SJSA1 (cell line): ENCODE data around the gene GLB1L3. TPM values are rescaled to one million over a fixed set of nuclear protein-coding genes. Genes with fewer than 3 reads are reported as not detected.
"Not testable (repeated sequence)": the region's sequence is repeated elsewhere in the genome, so short reads cannot be mapped to it uniquely, and the experiment has no call there.

Experiments used
- DNase-seq, 2 experiments: peaks; one replicate each; pipeline ENCODE4 v3.0.0-alpha.2; 2015 to 2020; ENCODE audit warnings: low spot score in 2 of 2, low read depth in 1 of 2
- H3K27ac ChIP-seq: fragments of 250-450 bp; sonication (Bioruptor Pico); 2 replicates; pipeline ENCODE4 v1.5.1; 2020; ENCODE audit warnings: mild to moderate bottlenecking, moderate library complexity
- H3K27me3 ChIP-seq: fragments of 250-450 bp; sonication (Bioruptor Pico); replicated peaks from 2 replicates; pipeline ENCODE4 v1.5.1; 2020; ENCODE audit warnings: mild to moderate bottlenecking, moderate library complexity
- H3K36me3 ChIP-seq: fragments of 250-450 bp; sonication (Bioruptor Pico); 2 replicates; pipeline ENCODE4 v1.5.1; 2020; ENCODE audit warnings: mild to moderate bottlenecking
- H3K4me1 ChIP-seq: fragments of 250-450 bp; sonication (Bioruptor Pico); replicated peaks from 2 replicates; pipeline ENCODE4 v1.6.1; 2021; ENCODE audit warnings: mild to moderate bottlenecking
- H3K4me3 ChIP-seq: fragments of 250-450 bp; sonication (Bioruptor Pico); 2 replicates; pipeline ENCODE4 v1.5.1; 2020; ENCODE audit warnings: mild to moderate bottlenecking
- H3K9me3 ChIP-seq: fragments of 250-450 bp; sonication (Bioruptor Pico); replicated peaks from 2 replicates; pipeline ENCODE4 v1.5.1; 2020; ENCODE audit warnings: mild to moderate bottlenecking
- total RNA-seq: library from RNA; depleted of rRNA; stranded (reverse); fragments of >200 nt; shearing (Covaris generic); gene quantifications from 2 replicates; pipeline ENCODE4 v1.2.3, GENCODE V29; 2014

Gene GLB1L3
- total RNA-seq, 1 experiment from 2014 or later = not detected

GRCh38 chr11:134291196-134291595, 15.0 kb downstream of the GLB1L3 start:
- Histone ChIP-seq H3K9me3 (no peaks in the 10 kb centered on the region), H3K27me3 (no peaks in the 10 kb centered on the region), H3K27ac (no peak overlapping the region), H3K4me3 (no peak overlapping the region), H3K4me1 (no peaks in the 10 kb centered on the region), H3K36me3 (no peaks in the 10 kb centered on the region)
- no peak for DNase-seq

GRCh38 chr11:134292661-134293060, 16.5 kb downstream of the GLB1L3 start:
- no peaks in the 10 kb centered on the region for H3K9me3 ChIP-seq
- no peaks in the 10 kb centered on the region for H3K4me1 ChIP-seq
- H3K4me3 ChIP-seq = no peak overlapping the region
- no peaks in the 10 kb centered on the region for H3K27me3 ChIP-seq
- no peak overlapping the region for H3K27ac ChIP-seq
- DNase-seq = no peak
- no peaks in the 10 kb centered on the region for H3K36me3 ChIP-seq

- no peaks in the 10 kb centered on the region for H3K36me3 ChIP-seq
- no peaks in the 10 kb centered on the region for H3K4me1 ChIP-seq
- no peak overlapping the region for H3K4me3 ChIP-seq
- no peak overlapping the region for H3K27ac ChIP-seq
- no peaks in the 10 kb centered on the region for H3K27me3 ChIP-seq
- H3K9me3 ChIP-seq = no peaks in the 10 kb centered on the region
- DNase-seq = no peak
These were observed 17.2 kb downstream of the GLB1L3 start for GRCh38 chr11:134293119-134294113.

GRCh38 chr11:134294664-134295063, 18.5 kb downstream of the GLB1L3 start:
- no peak overlapping the region for H3K27ac ChIP-seq
- DNase-seq = no peak

GRCh38 chr11:134312223-134312622, 36.0 kb downstream of the GLB1L3 start:
- H3K36me3 ChIP-seq = no peaks in the 10 kb centered on the region
- no peaks in the 10 kb centered on the region for H3K9me3 ChIP-seq
- no peak overlapping the region for H3K27ac ChIP-seq
- no peaks in the 10 kb centered on the region for H3K4me1 ChIP-seq
- no peak for DNase-seq
- no peak overlapping the region for H3K4me3 ChIP-seq
- no peaks in the 10 kb centered on the region for H3K27me3 ChIP-seq

More at GRCh38 chr11:134294664-134295063, 18.5 kb downstream of the GLB1L3 start:
- Histone ChIP-seq H3K27me3 (no peaks in the 10 kb centered on the region), H3K4me1 (no peaks in the 10 kb centered on the region), H3K36me3 (no peaks in the 10 kb centered on the region), H3K4me3 (no peak overlapping the region), H3K9me3 (no peaks in the 10 kb centered on the region)

- no peaks in the 10 kb centered on the region for H3K36me3 ChIP-seq
- H3K27ac ChIP-seq = no peak overlapping the region
- H3K9me3 ChIP-seq = no peaks in the 10 kb centered on the region
- no peak for DNase-seq
- H3K4me3 ChIP-seq = no peak overlapping the region
- H3K27me3 ChIP-seq = no peaks in the 10 kb centered on the region
- no peaks in the 10 kb centered on the region for H3K4me1 ChIP-seq
These were observed 36.6 kb downstream of the GLB1L3 start for GRCh38 chr11:134312807-134313206.

GRCh38 chr11:134313379-134313778, 37.2 kb downstream of the GLB1L3 start:
- Histone ChIP-seq H3K9me3 (no peaks in the 10 kb centered on the region), H3K4me1 (no peaks in the 10 kb centered on the region), H3K4me3 (no peak overlapping the region), H3K27ac (no peak overlapping the region), H3K36me3 (no peaks in the 10 kb centered on the region), H3K27me3 (no peaks in the 10 kb centered on the region)
- no peak for DNase-seq

- H3K9me3 ChIP-seq = no peaks in the 10 kb centered on the region
- H3K27ac ChIP-seq = no peak overlapping the region
- no peak for DNase-seq
- no peaks in the 10 kb centered on the region for H3K36me3 ChIP-seq
- H3K4me1 ChIP-seq = no peaks in the 10 kb centered on the region
- no peak overlapping the region for H3K4me3 ChIP-seq
- no peaks in the 10 kb centered on the region for H3K27me3 ChIP-seq
These were observed 37.8 kb downstream of the GLB1L3 start for GRCh38 chr11:134313821-134314607.

- Histone ChIP-seq H3K27me3 (no peaks in the 10 kb centered on the region), H3K27ac (no peak overlapping the region), H3K4me1 (no peaks in the 10 kb centered on the region), H3K4me3 (no peak overlapping the region), H3K36me3 (no peaks in the 10 kb centered on the region), H3K9me3 (no peaks in the 10 kb centered on the region)
- no peak for DNase-seq
These were observed 40.9 kb downstream of the GLB1L3 start for GRCh38 chr11:134317103-134317502.

GRCh38 chr11:134321373-134321772, 45.2 kb downstream of the GLB1L3 start:
- H3K4me3 ChIP-seq, H3K27ac ChIP-seq, DNase-seq, H3K4me1 ChIP-seq, H3K36me3 ChIP-seq, H3K9me3 ChIP-seq, H3K27me3 ChIP-seq: not testable (repeated sequence)

GRCh38 chr11:134322553-134322952, 46.4 kb downstream of the GLB1L3 start:
- Histone ChIP-seq H3K4me1 (no peaks in the 10 kb centered on the region), H3K4me3 (no peak overlapping the region), H3K27ac (no peak overlapping the region), H3K36me3 (no peaks in the 10 kb centered on the region), H3K27me3 (no peaks in the 10 kb centered on the region), H3K9me3 (no peaks in the 10 kb centered on the region)
- DNase-seq = no peak

GRCh38 chr11:134328433-134328832, 52.3 kb downstream of the GLB1L3 start:
- Histone ChIP-seq H3K4me3 (no peak overlapping the region), H3K27ac (no peak overlapping the region), H3K36me3 (no peaks in the 10 kb centered on the region), H3K4me1 (no peaks in the 10 kb centered on the region), H3K27me3 (peaks cover 9% of the 10 kb centered on the region; the same call in 1 of the 2 replicates), H3K9me3 (no peaks in the 10 kb centered on the region)
- DNase-seq = no peak

- DNase-seq = no peak
- Histone ChIP-seq H3K4me3 (no peak overlapping the region), H3K27ac (no peak overlapping the region), H3K4me1 (no peaks in the 10 kb centered on the region), H3K36me3 (no peaks in the 10 kb centered on the region), H3K9me3 (no peaks in the 10 kb centered on the region), H3K27me3 (peaks cover 9% of the 10 kb centered on the region; the same call in 1 of the 2 replicates)
These were observed 54.6 kb downstream of the GLB1L3 start for GRCh38 chr11:134330611-134331353.
